ENCODE data around the gene IQCF6. TPM values are rescaled to one million over a fixed set of nuclear protein-coding genes. Genes with fewer than 3 reads are reported as not detected.

Gene IQCF6
- total RNA-seq, result not detected in 2 replicates

DNA sequence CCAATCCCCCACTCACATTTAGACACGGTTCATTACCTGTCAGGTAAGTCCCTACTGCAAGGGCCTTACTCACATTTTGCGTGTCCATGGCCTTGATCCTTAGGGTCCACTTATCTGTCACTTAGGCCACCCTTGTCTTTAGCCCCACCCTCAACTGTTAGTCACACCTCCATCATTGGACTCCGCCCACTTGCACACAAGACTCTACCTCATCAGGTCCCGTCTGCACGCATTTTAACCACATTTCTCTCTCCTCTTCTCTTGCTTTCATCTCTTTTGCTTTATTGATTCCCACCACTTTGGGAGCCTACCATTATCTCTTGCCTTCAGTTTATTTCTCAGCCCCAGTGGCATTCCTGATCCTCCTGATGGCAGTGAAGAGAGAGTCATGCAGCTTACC is at the start of gene IQCF6:
TSS of gene IQCF6 (minus strand) at position 101 of the 400 bp plus-strand sequence. CDS start at position 88, 13 bp downstream.

Other genes starting within 250 kb of the IQCF6 start
- 11.5 and 13.5 TPM in 2 replicates for gene RAD54L2, start 240.5 kb downstream of the IQCF6 start, total RNA-seq
- gene TEX264, start 108.0 kb downstream of the IQCF6 start, total RNA-seq, result 41.2 and 50.9 TPM in 2 replicates
- under 0.01 TPM in 1 of 2 replicates, not detected in the other for gene GRM2, start 72.2 kb downstream of the IQCF6 start, total RNA-seq
- not detected in 2 replicates for gene IQCF2, start 82.4 kb upstream of the IQCF6 start, total RNA-seq
- not detected in 2 replicates for gene IQCF5, start 96.4 kb upstream of the IQCF6 start, total RNA-seq
- not detected in 2 replicates for gene IQCF1, start 124.1 kb upstream of the IQCF6 start, total RNA-seq
- 28.4 and 42.2 TPM in 2 replicates for gene RRP9, start 162.7 kb upstream of the IQCF6 start, total RNA-seq
- 20.1 and 23.6 TPM in 2 replicates for gene PARP3, start 163.1 kb upstream of the IQCF6 start, total RNA-seq
- gene GPR62, start 176.1 kb upstream of the IQCF6 start, total RNA-seq, result under 0.01 and 0.09 TPM in 2 replicates
- gene PCBP4, start 188.2 kb upstream of the IQCF6 start, total RNA-seq, result 27.9 and 29.8 TPM in 2 replicates
- gene ABHD14B, start 194.8 kb upstream of the IQCF6 start, total RNA-seq, result 17.5 and 20.3 TPM in 2 replicates
- 8.7 and 10.2 TPM in 2 replicates for gene ABHD14A, start 195.8 kb upstream of the IQCF6 start, total RNA-seq
- gene ACY1, start 204.3 kb upstream of the IQCF6 start, total RNA-seq, result 28.7 and 37.9 TPM in 2 replicates
- 1,499 and 1,836 TPM in 2 replicates for gene RPL29, start 216.7 kb upstream of the IQCF6 start, total RNA-seq

All from smooth muscle cell of bladder (primary cell).